ENCODE results near the gene VPS41. TPM values are rescaled to one million over a fixed set of nuclear protein-coding genes. Genes with fewer than 3 reads are reported as not detected.

The VPS41 gene
- total and polyA plus RNA-seq, 3 donors from 2014 or later, result 28.8 to 59.1 (median 52.7) TPM

- TF ChIP-seq CTCF (IDR thresholded peaks at IDR 0.05) (no peak), POLR2A (IDR thresholded peaks at IDR 0.05) (no peak)
- Histone ChIP-seq H3K4me3 (no peak overlapping the region), H3K36me3 (ENCODE audit: low read depth, missing control alignments) (no peaks in the 10 kb centered on the region), H3K9me3 (no peaks in the 10 kb centered on the region), H3K27me3 (no peaks in the 10 kb centered on the region), H3K27ac (no peak overlapping the region), H3K4me1 (no peaks in the 10 kb centered on the region)
- no peak for DNase-seq
- 73 to 85% methylated on average over 1 of the region's 1 CpG for WGBS, 2 donors
- intact Hi-C loops (cut with DNase I; ENCODE audit: low total_unique reads), result no loop called here
Observed at GRCh38 chr7:38743899-38744298, 165.1 kb downstream of the VPS41 start.

GRCh38 chr7:38740041-38740440 is 168.9 kb downstream of the VPS41 start:
- 92 to 96% methylated on average over 4 of the region's 4 CpGs for WGBS, 2 donors
- Histone ChIP-seq H3K4me1 (no peaks in the 10 kb centered on the region), H3K4me3 (no peak overlapping the region), H3K9me3 (no peaks in the 10 kb centered on the region), H3K27ac (no peak overlapping the region), H3K27me3 (no peaks in the 10 kb centered on the region), H3K36me3 (ENCODE audit: low read depth, missing control alignments) (no peaks in the 10 kb centered on the region)
- intact Hi-C loops (cut with DNase I; ENCODE audit: low total_unique reads), result no loop called here
- TF ChIP-seq CTCF (IDR thresholded peaks at IDR 0.05) (no peak), POLR2A (IDR thresholded peaks at IDR 0.05) (no peak)
- DNase-seq, result no peak

- intact Hi-C loops (cut with DNase I; ENCODE audit: low total_unique reads), result no loop called here
- WGBS, 2 donors, result 81% methylated on average over 4 of the region's 4 CpGs
- no peak for TF ChIP-seq CTCF (IDR thresholded peaks at IDR 0.05)
- no peak for TF ChIP-seq POLR2A (IDR thresholded peaks at IDR 0.05)
- Histone ChIP-seq H3K9me3 (no peaks in the 10 kb centered on the region), H3K27me3 (no peaks in the 10 kb centered on the region), H3K36me3 (ENCODE audit: low read depth, missing control alignments) (no peaks in the 10 kb centered on the region), H3K27ac (no peak overlapping the region), H3K4me3 (no peak overlapping the region), H3K4me1 (no peaks in the 10 kb centered on the region)
- no peak for DNase-seq
Observed at GRCh38 chr7:38736138-38736537, 172.9 kb downstream of the VPS41 start.

- TF ChIP-seq POLR2A (IDR thresholded peaks at IDR 0.05) (no peak), CTCF (IDR thresholded peaks at IDR 0.05) (no peak)
- intact Hi-C loops (cut with DNase I; ENCODE audit: low total_unique reads), result no loop called here
- Histone ChIP-seq H3K4me1 (no peaks in the 10 kb centered on the region), H3K27me3 (no peaks in the 10 kb centered on the region), H3K36me3 (ENCODE audit: low read depth, missing control alignments) (no peaks in the 10 kb centered on the region), H3K27ac (no peak overlapping the region), H3K4me3 (no peak overlapping the region), H3K9me3 (no peaks in the 10 kb centered on the region)
- DNase-seq, result no peak
- 83 to 86% methylated on average over 2 of the region's 2 CpGs for WGBS, 2 donors
Observed at GRCh38 chr7:38731215-38731614, 177.8 kb downstream of the VPS41 start.

- Histone ChIP-seq H3K9me3 (no peaks in the 10 kb centered on the region), H3K4me3 (no peak overlapping the region), H3K36me3 (ENCODE audit: low read depth, missing control alignments) (no peaks in the 10 kb centered on the region), H3K4me1 (no peaks in the 10 kb centered on the region), H3K27ac (no peak overlapping the region), H3K27me3 (no peaks in the 10 kb centered on the region)
- TF ChIP-seq CTCF (IDR thresholded peaks at IDR 0.05) (no peak), POLR2A (IDR thresholded peaks at IDR 0.05) (no peak)
- WGBS, 2 donors, result 95 to 97% methylated on average over 3 of the region's 3 CpGs
- intact Hi-C loops (cut with DNase I; ENCODE audit: low total_unique reads), result no loop called here
- no peak for DNase-seq
Observed at GRCh38 chr7:38728145-38728544, 180.8 kb downstream of the VPS41 start.
